GM21360 (cell line): ENCODE measurements around the gene KCNG2.

Source experiments
- ATAC-seq: cut with Tn5 transposase; IDR thresholded peaks from one replicate; pipeline ENCODE4 v1.9.1; 2021; ENCODE audit warnings: mild to moderate bottlenecking, moderate library complexity; ENCODE audit not compliant: unreplicated experiment

KCNG2 gene

DNA sequence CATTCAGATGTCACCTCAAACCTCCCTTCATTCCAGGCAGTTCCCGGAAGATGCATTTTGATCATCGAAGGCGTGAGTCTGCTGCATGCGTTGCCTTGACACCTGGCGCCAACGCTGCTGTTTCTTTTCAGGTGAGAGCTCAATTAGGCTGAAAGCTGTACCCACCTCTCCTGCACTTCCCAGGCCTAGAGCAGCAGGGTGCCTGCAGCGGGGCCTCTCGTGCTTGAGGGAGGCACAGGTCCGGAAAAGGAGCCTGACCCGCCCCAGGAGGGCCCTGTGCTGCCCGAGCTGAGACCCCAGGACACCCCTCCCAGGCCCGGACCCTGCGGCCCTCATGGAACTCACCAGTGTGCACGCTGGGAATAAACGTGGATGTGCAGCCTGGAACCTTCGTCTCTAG lies 31.4 kb upstream of the KCNG2 start:
- ATAC-seq, result no peak

DNA sequence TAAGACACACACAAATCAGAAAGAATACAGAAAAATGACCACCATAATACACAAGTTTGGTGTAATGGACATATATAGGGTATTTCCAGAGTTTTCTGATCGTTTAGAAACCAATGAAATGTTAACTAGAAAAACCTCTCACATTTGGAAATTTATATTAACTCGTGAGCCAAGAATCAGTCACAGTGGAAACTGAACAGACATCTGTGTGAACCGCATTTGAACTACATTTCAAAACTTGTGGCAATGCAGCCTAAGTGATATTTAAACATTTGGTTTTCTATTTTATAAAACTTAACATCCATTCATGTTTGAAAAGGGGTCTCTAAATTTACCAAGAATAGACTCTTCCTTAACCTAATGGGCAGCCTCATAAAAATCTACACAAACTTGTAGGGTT lies 29.0 kb upstream of the KCNG2 start:
- no peak for ATAC-seq

DNA sequence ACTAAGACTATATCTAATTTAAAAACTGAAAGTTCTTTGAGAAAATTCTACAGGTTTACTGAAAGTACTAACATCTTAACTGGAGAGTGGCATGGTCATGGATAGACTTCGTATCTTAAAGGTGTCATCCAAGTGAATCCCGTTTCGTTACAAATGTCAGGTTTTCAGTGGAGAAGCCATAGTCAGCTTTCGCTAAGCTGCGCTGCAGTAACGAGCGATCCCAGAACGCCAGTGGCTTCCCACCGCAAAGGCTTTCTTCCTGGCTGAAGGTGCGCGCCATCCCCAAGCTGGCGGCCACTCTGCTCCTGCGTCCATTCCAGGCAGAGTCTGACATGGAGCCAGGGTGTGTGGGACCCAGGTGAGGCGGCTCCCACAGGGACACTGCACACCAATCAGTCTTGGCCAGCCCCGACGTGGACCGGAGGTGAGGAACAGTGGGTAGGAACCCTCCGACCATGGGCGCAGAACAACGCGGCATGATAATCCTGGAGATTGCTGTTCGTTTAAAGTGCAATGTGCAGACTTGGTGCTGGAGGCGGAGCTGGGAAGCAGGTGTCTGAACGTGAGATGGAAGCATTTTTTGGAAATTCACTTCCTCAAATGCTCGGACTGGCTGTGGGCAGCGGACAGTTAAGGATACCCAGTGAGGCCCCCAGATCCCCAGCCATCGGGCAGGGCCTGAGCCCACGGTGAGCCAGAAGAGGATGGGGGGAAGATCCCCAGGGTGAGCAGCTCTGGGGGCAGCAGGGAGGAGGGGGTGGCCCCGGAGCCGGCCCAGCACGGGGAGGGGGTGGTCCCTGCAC lies 27.8 kb upstream of the KCNG2 start:
- no peak for ATAC-seq

DNA sequence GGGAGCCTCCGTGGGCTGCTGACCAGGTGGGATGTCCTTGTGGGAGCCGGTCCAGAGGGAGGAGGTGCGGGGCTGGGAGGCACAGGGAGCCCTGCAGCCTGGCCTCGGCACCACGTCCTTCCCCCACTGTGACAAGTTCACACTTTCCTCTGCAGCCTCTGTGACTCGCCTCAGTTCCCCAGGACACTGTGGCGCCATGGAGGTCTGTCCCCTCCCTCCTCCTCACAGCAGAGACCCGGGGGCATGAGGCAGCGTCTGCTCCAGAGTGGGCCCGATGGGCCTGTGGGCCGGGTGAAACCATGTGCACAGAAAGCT lies 27.3 kb upstream of the KCNG2 start:
- ATAC-seq, result no peak

DNA sequence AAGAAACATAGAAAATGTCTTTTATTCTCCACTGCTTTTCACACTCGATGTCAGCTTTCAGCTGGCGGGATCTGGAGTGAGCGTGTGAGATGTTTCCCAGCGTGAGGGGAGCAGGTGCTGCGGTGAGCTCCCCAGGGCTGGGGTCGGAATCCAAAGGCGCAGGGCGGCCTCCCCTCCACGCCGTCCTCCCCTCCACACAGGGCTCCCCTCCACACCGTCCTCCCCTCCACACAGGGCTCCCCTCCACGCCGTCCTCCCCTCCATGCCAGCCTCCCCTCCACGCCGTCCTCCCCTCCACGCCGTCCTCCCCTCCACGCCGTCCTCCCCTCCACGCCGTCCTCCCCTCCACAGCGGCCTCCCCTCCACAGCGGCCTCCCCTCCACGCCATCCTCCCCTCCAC lies 26.9 kb upstream of the KCNG2 start:
- ATAC-seq, result no peak

DNA sequence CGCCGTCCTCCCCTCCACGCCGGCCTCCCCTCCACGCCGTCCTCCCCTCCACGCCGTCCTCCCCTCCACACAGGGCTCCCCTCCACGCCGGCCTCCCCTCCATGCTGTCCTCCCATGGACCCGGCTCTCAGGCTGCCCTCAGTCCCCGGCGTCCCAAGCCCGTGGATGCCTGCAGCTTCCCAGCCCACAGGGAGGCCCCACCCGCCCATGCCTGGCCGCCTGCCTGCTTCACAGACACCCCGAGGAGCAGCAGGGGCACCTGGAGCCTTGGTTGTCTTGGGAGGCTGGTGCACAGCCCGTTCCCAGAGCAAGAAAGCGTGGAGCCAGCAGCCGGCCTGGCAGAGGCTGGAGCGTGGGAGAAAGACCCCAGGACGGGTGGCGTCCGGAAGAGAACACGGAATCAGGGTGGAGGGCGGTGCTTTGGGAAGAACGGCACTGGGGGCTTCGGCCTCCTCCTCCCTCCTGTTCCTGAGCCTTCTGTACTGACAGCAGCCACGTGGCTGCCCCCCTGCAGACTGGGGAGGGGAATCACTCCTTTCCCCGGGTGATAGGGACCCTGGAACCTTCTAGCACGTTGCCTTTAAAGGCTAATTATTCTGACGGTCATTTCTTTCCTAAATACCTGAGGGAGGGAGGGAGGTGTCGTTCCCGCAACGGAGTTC lies 26.2 kb upstream of the KCNG2 start:
- no peak for ATAC-seq

DNA sequence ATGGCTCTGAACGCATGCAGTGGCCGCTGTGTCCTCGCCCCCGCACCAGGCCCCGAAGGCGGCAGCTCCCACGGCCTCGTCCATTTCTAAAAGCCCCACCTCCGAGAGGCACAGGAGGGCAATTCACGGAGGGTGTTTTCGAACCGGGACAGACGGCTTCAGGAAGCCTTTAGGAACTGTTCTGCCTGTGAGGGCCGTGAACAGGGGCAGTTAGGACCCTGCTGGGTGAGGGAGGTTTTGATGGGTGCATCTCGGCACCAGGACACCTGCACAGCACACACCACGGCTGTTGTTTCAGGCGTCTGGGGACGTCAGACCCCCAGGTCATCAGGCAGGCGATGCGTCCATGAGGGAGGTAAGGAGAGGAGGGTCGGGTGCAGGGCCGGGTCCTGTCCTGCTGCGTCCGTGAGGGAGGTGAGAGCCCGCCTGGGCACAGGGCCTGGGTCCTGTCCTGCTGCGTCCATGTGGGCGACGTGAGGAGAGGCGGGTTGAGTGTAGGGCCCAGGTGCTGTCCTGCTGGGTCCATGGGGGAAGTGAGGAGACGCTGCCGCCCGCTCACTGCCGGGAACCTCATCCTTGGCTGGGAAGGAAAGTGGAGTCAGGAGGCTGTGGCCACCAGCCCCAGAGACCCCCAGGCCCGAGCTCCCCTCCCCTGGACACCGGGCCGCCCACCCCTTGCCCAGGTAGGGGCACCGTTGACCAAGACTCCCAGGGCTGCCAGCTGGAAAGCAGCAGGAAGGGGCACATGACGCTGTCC lies 25.5 kb upstream of the KCNG2 start:
- no peak for ATAC-seq

DNA sequence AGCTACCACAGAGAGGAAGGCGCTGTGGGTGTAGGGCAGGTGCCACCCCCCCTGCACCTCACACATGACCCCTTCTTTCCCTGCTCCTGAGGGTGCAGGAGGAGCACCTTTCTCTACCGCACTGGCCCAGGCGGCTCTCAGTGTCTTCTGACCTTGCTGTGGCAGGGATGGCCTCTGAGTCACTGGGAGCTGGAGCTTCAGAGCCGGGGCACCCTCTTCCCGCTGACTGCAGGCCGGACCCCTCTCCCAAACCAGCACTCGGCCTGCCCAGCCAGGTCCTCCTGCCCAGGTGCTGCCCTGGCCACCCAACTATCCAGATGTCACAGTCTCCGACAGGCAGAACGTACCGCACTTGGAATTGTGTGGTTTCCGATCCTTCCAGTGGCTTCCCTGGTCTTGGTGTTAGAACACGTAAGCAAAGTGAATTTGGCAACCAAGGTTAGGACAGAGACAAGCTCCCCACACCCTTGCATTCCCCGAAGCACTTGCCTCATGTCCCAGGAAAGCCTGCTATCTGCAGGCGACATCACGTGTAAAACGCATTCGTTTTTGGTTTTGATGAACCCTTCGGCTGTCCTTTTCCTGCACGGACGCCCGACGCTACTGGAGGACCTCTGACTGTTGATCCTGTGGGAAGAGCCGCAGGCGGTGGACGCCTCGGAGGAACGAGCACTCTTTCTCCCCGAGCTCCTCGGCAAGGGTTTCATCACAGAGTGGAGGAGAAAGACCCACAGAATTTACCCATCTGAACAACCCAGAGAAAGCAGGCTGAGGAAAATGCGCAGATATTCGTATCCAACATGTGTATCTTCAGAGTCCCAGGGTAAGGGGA lies 24.7 kb upstream of the KCNG2 start:
- ATAC-seq, result no peak

DNA sequence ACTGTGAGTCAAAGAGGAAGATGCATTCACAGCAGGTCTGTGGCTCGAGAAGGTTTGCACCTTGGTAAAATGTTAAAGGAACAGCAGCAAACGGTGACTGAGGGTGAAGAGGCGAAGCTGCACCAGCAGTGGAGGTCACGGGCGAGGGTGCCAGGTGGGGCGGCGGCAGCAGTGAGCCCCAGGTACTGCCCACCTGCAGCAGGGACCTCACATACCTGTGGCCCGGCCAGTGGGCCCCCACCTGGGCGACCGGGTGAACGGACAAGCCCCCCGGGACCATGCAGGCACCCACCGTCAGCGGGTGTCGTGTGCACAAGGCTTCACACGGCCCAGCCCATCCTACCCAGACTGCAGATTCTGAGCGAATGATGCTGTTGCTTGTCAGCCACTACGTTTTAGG lies 23.6 kb upstream of the KCNG2 start:
- no peak for ATAC-seq

DNA sequence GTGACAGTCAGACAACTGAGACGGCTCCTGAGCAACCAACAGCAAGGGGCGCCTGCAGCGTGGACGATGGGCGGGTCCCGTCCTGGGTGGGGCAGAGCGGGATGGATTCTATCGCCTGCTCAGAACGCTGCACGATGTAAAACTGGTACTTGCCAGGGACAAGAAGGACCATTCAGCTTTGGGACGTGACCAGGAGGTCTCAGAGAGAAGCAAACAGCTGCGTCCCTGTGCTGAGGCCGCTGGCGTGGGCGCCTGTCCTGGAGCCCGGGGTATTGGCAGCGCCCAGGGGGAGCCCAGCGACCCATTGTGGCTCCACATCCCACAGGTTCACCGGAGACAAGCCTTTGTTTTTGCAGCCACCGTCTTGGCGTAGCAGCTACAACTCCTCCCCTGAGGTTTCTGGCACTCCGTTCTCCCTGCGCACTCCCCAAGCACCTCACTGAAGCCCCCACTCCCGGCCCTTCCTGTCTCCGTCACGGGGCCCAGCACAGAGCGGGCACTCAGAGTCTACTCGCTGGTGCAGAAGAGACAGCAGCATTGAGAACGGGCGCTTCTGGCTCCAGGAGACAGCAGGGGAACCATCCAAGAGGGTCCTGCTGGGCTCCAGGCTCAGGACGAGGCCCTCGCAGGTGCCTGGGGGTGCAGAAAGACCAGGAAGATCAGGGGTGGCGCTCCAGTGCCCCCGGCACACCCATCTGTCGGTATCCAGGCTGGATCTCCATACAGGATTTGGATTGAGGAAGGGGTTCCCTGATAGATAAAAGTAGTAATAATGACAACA lies 22.1 kb upstream of the KCNG2 start:
- no peak for ATAC-seq

DNA sequence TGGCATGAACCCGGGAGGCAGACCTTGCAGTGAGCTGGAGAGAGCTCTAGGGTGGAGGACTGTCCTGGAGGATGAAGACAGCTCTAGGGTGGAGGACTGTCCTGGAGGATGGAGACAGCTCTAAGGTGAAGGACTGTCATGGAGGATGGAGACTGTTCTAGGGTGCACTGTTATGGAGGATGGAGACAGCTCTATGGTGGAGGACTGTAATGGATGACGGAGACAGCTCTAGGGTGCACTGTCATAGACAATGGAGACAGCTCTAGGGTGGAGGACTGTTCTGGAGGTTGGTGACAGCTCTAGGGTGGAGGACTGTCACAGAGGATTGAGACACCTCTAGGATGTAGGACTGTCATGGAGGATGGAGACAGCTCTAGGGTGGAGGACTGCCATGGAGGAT lies 21.1 kb upstream of the KCNG2 start:
- ATAC-seq, result no peak

DNA sequence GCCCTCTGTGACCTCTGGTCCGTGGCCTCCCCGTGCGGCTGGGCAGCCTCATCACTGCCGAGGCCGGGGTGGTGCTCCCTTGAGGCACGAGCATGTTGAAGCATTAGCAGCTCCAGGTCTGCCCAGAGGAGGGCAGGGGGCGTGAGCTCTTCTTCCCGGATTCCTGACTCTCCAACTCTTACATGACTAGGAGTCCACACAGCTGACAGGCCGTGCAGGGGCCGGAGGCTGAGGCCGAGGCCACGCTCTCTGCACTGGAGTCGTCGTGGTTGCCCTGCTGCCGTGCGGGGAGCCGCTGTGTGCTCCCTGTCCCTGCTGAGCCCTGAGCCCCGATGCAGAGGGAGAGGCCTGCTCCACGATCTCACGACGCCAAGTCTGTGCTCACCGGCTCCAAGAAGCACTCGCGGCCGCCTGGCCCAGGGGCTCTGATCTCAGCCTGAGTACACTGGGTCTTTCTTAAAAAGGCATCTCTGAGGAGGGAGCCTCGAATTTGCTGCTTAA lies 19.4 kb upstream of the KCNG2 start:
- no peak for ATAC-seq

DNA sequence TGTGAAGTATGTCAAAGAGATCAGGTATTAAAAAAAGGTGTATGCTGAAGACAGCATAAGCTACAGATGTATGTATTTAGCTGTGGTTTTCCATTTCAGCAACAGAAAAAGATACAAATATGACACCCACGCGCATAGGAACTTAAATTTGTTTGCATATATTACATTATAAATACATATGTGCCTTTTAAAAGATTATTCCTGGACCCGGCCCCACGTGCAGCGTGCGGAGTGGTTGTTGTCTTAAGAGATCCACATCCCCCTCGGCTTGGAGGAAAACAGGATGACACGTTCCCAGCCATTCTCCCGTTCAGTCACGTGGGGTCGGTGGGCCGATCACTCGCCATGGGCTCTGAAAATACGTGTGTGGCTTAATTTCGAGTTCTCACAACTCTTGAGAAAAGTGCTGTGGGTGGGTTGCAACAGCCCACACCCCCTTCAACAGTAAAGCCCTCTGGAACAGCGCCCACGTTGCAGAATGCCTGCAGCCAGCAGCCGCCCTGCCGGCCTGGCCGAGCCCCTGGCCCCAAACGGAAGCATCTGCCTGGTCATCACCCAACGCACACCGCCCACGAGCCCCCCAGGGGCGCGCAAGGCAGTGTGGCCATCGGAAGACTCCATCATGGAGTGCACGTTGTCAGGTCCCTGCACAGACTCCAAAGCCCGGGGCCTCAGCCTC lies 18.6 kb upstream of the KCNG2 start:
- ATAC-seq, result no peak

DNA sequence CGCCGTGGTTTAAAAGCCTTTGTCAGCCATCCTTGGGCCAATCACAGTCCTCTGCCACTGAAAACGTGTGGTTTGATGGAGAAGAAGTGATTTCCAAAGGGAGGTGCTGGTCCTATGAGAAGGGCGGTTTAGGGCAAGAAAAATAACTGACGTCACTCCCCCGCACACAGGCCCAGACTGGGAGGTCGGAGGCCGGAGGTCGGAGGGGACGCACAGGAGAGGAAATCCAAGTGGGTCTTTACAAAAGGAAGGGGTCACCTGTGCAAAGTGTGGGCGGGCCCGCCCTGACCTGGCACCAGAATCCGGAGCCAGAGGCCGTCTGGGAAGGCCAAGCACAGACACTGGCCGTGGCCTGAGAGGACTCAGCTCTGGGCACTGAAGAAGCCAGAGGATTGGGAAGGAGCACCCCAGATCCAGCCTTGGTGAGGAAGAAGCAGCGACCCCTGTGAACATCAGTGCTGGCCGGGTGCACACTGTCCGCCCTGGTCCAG lies 18.0 kb upstream of the KCNG2 start:
- ATAC-seq, result no peak

DNA sequence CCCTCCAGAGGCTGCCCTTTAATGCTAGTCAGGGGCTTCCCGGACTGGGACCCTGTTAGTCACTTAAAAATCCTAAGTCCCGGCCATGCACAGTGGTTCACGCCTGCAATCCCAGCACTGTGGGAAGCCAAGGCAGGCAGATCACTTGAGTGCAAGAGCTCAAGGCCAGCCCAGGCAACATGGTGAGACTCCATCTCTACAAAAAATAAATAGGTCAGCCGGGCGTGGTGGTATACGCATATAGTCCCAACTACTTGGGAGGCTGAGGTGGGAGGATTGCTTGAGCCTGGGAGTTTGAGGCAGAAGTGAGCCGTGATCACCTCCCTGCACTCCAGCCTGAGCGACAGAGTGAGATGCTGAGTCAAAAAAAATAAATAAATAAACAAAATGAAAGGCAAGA lies 17.2 kb upstream of the KCNG2 start:
- no peak for ATAC-seq

DNA sequence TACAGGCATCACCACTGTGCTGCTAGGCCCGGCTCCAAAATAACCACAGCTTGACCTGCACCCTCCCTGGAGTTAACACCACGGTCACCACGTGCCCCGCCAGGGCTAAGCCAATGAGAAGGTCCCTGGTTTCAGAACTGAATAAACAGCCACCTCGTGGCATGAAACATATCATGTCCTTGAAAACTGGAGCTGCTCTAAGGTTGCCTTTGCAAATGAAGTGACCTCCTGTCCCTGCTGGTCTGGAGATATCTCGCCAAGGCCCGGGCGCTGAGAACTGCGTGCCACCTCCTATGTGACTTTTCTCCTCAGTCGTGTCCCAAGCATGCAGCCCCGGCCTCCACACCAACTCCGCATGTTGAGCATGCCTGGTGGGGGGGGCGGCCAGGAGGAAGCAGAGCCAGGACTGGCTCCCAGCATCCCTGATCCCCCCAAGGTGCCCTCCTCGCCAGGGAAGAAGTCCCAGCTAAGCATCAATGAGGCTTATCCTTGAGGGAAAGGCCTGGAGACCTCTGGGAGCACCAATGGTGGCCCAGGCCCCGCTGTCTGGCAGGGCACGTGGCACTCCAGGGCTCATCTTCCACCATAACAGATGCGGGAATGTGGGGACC lies 16.3 kb upstream of the KCNG2 start:
- ATAC-seq, result no peak

DNA sequence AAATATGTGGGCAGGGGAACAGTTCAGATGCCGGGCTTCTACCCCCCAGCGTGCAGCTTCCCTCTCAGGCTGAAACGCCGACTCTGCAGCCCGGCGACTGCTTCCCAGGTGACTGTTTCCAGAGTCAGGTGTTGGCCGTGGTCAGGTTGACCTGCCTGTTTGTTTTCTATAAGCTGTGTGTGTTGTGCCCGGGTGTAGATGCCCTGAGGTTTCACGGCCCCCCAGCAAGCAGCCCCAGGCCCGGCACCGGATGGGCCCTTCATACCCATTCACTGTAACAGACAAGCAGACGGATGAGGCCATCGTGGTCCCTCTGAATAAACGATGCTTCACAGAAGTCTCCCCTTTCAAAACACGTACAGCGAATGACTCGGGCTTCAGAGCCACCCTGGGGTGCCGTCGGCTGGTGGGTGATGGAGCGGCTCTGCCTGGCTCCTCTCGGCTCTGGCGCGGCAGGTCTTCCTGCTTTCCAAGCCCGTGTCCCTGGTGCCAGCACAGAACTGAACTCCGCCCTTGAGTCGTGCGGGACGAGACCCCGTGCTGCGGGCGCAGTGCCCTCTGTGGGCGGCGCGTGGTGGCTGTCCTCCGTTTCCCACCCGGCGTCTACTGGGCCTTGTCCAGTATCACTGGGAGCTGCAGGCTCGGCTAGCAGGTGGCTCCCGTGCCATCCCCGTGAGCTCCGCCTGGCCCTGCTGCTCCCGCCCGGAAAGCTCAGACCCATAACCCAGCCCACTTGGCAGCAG lies 15.0 kb upstream of the KCNG2 start:
- ATAC-seq, result no peak
